ENCODE measurements around the gene LSM4. TPM values are rescaled to one million over a fixed set of nuclear protein-coding genes. Genes with fewer than 3 reads are reported as not detected.

The LSM4 gene
- total and polyA plus RNA-seq, 2 donors (not counting 1 experiment from before 2014, with no cell fraction given), result 50.9 to 124 TPM

DNA sequence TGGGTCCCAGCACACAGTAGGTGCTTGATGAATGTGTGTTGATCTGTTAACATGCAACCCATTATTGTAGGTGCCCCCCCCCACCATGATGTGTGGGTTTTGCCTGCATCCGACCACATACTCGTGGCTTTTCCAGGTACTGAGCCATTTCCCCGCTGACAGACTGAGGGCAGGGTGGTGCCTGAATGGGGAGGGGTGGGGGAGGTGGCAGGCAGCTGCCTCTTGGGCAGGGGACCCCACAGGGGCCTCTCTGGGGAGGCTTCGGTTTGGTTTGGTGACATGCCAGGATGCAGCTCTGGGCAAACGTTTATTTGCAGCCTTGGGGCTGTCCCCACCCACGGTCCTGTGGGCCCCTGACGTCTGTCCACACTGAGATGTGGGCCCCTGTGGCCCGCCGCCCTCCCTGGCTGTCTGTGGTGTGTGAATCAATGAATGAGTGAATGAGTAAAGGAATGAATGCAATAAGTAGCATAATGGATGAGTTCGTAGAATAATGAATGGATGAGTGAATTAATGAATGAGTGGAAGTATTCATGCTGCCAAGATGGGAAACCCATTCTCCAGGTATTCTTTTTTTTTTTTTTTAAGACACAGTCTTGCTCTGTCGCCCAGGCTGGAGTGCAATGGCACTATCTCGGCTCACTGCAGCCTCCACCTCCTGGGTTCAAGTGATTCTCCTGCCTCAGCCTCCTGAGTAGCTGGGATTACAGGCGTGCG, 32.4 kb downstream of the LSM4 start:
- peak overlapping the region; percentile 27 for H3K4me2 ChIP-seq (ENCODE audit: extremely low read depth, insufficient read depth, low read length)
- H3K27me3 ChIP-seq (ENCODE audit: control insufficient read depth, insufficient read depth, low read length), result no peaks in the 10 kb centered on the region
- no peak overlapping the region for H2AFZ ChIP-seq (ENCODE audit: low read length)
- H3K79me2 ChIP-seq (ENCODE audit: control insufficient read depth, insufficient read depth, low read length), result no peaks in the 10 kb centered on the region
- no peak overlapping the region for H3K4me3 ChIP-seq (replicated peaks in 1 of 4; ENCODE audit: control extremely low read depth in 1 of 4, insufficient read depth in 1 of 4, low read depth in 3 of 4, low read length in 4 of 4)
- no peak overlapping the region for H3K9ac ChIP-seq (ENCODE audit: insufficient read depth, low read length)
- peak in 1 of 2 donors; percentile 41 for DNase-seq (ENCODE audit: low read depth in 2 of 2)
- H3K4me1 ChIP-seq (ENCODE audit: control insufficient read depth, extremely low read depth, insufficient read depth, low read length), result peaks cover 22% of the 10 kb centered on the region
- no peaks in the 10 kb centered on the region for H3K9me3 ChIP-seq (ENCODE audit: control insufficient read depth, insufficient read depth, low read depth, low read length)
- TF ChIP-seq EZH2 (IDR thresholded peaks at IDR 0.05; ENCODE audit: low read length, missing control alignments), result no peak
- TF ChIP-seq, protein P1, sequence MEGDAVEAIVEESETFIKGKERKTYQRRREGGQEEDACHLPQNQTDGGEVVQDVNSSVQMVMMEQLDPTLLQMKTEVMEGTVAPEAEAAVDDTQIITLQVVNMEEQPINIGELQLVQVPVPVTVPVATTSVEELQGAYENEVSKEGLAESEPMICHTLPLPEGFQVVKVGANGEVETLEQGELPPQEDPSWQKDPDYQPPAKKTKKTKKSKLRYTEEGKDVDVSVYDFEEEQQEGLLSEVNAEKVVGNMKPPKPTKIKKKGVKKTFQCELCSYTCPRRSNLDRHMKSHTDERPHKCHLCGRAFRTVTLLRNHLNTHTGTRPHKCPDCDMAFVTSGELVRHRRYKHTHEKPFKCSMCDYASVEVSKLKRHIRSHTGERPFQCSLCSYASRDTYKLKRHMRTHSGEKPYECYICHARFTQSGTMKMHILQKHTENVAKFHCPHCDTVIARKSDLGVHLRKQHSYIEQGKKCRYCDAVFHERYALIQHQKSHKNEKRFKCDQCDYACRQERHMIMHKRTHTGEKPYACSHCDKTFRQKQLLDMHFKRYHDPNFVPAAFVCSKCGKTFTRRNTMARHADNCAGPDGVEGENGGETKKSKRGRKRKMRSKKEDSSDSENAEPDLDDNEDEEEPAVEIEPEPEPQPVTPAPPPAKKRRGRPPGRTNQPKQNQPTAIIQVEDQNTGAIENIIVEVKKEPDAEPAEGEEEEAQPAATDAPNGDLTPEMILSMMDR (conservative IDR thresholded peaks at IDR 0.05 in 1 of 2, IDR thresholded peaks at IDR 0.05 in 1 of 2; ENCODE audit: low read depth in 1 of 2, low read length in 2 of 2), result no peak
- no peak overlapping the region for H3K27ac ChIP-seq (ENCODE audit: insufficient read depth, low read length)
- H4K20me1 ChIP-seq (ENCODE audit: control insufficient read depth, extremely low read depth, insufficient read depth, low read length), result no peaks in the 10 kb centered on the region
- no peaks in the 10 kb centered on the region for H3K36me3 ChIP-seq (ENCODE audit: control insufficient read depth, insufficient read depth, low read length)

- Histone ChIP-seq H4K20me1 (ENCODE audit: control insufficient read depth, extremely low read depth, insufficient read depth, low read length) (no peaks in the 10 kb centered on the region), H3K36me3 (ENCODE audit: control insufficient read depth, insufficient read depth, low read length) (no peaks in the 10 kb centered on the region), H3K9me3 (ENCODE audit: control insufficient read depth, insufficient read depth, low read depth, low read length) (no peaks in the 10 kb centered on the region), H3K4me2 (ENCODE audit: extremely low read depth, insufficient read depth, low read length) (peak overlapping the region; percentile 27), H3K4me1 (ENCODE audit: control insufficient read depth, extremely low read depth, insufficient read depth, low read length) (peaks cover 22% of the 10 kb centered on the region), H3K79me2 (ENCODE audit: control insufficient read depth, insufficient read depth, low read length) (no peaks in the 10 kb centered on the region), H3K27ac (ENCODE audit: insufficient read depth, low read length) (no peak overlapping the region), H2AFZ (ENCODE audit: low read length) (no peak overlapping the region), H3K4me3 (replicated peaks in 1 of 4; ENCODE audit: control extremely low read depth in 1 of 4, insufficient read depth in 1 of 4, low read depth in 3 of 4, low read length in 4 of 4) (no peak overlapping the region), H3K27me3 (ENCODE audit: control insufficient read depth, insufficient read depth, low read length) (no peaks in the 10 kb centered on the region), H3K9ac (ENCODE audit: insufficient read depth, low read length) (no peak overlapping the region)
- TF ChIP-seq EZH2 (IDR thresholded peaks at IDR 0.05; ENCODE audit: low read length, missing control alignments), result no peak
- TF ChIP-seq, protein P1 (conservative IDR thresholded peaks at IDR 0.05 in 1 of 2, IDR thresholded peaks at IDR 0.05 in 1 of 2; ENCODE audit: low read depth in 1 of 2, low read length in 2 of 2), result no peak
- no peak for DNase-seq (ENCODE audit: low read depth in 2 of 2)
Observed at GRCh38 chr19:18289471-18290301, 33.2 kb downstream of the LSM4 start.

Measured in fibroblast of lung (primary cell).